MM.1S (cell line): ENCODE results near the gene GMPS.

Experiments used
- CTCF ChIP-seq: fragments of 300-600 bp; sonication (generic); IDR thresholded peaks from 2 replicates; pipeline ENCODE4 v1.5.1; 2016; ENCODE audit warnings: antibody characterized with exemption, low read length, mixed read lengths
- EZH2 ChIP-seq: fragments of 300-600 bp; sonication (generic); optimal IDR thresholded peaks from 2 replicates; pipeline ENCODE3; 2017; ENCODE audit warnings: low read depth, mild to moderate bottlenecking, antibody characterized with exemption, low read length, mixed read lengths
- EZH2phosphoT487 ChIP-seq: fragments of 300-600 bp; sonication (generic); IDR thresholded peaks from 2 replicates; pipeline ENCODE4 v1.6.1; 2018; ENCODE audit warnings: antibody characterized with exemption, low read length

GRCh38 chr3:155970398-155970797, 99.9 kb downstream of the GMPS start:
- TF ChIP-seq EZH2 (no peak), CTCF (no peak), EZH2phosphoT487 (no peak)
